ENCODE results near the gene TAF3.
"Not testable (repeated sequence)": the region's sequence is repeated elsewhere in the genome, so short reads cannot be mapped to it uniquely, and the experiment has no call there.

TAF3 gene

DNA sequence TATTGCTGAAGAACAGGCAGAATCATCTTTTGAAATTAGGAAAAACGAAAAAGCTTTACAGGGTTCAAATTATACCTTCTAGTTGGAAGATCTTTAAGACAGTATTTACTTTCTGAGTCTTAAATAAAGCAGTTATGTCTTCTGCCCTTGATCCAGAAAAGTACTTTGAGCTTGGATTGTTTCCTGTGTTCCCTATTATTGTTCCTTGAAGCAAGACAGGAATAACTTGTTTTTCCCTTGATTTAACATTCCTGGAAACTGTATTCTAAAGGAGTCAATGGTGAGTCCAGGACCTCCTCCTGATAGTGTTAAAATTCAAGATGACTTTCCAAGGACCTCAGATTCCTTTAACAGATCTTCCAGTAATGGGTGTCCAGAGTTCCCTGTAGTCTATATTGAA, 161.9 kb downstream of the TAF3 start:
- DNase-seq: no peak

DNA sequence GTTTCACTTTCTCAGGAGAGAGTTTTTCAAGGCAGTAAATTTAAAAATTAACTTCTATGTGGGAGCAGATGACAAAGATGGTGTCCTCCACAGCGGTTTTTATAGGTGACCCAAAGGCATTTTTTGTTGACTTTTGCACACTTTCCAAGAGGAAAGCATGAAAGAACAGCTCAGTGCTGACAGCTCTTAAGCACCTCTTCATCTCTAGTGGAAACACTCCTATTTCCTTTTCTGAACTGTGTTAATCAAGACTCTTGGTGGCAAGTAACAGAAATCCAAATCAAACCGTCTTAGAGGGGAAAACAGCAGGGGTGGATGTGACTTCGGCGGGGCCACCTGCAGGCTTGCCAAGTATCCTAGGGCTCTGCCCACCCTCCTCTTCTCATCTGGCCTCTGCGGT, 164.4 kb downstream of the TAF3 start:
- DNase-seq: no peak

DNA sequence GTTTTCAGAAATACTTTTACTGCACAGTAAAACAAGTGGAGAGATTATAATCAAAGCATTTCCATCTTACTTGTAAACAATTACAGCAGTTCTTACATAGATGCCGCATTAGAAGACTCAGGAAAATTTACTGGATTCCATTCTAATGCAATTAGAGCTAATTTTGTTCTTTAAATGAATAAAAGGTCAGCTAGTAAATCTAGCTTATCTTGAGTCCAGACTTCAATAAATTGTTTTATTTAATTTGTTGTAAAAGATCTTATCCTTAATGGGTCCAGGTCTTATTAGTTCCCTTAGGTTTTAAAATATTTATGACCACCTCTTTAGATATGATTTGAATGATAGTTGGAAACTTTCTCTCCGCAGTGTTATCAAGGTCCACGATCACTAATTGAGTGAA, 166.0 kb downstream of the TAF3 start:
- DNase-seq: no peak

GRCh38 chr10:7984896-7985295, 166.6 kb downstream of the TAF3 start:
- no peak for DNase-seq

DNA sequence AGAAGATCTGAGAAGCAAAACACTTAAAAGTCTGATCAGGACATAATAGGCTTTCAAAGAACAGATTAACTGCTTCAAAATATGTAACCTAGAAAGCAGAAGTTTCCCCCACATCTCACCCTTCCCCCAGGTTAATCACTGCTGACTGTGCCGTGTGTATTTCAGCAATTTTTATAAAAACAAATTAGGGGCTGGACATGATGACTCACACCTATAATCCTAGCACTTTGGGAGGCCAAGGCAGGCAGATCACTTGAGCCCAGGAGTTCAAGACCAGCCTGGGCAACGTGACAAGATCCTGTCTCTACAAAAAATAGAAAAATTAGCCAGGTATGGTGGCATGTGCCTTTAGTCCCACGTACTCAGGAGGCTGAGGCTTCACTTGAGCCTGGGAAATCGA, 168.5 kb downstream of the TAF3 start:
- DNase-seq: no peak

DNA sequence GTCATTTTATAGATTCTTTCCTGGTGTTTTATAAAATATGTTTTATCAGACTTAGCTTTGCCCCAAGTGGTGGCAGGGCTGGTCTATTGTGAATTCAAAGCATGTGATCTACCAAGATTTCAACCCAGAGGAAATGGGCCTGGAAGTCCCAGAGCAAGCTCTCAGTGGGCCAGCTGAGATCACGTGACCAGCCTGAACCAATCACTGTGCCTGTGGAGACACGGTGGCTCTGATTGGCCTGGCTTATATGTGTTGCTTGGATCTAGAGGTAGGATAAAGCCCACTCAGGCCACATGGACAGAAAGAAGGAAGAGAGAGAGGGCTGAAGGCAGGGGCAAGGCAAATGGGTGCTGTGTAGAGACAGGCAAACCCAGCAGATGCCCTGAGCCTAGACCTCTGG, 170.7 kb downstream of the TAF3 start:
- DNase-seq: no peak

DNA sequence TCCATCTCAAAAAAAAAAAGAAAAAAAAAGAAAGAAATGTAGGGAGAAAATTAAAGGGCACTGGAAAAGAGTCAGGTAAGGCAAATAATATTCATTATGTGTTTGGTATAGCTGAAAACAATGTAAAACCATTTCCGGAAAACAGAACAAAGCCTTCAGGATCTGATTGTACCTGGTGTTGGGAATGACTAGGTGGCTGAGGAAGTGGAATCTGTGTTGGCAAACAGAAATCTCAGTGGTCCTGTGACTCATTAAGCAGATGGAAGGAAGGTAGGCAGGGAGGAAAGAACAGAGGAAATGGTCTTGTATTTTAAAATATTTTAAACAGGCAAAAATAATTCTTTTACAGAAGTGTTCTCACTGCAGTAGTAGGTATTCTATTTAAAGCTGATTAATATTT, 180.5 kb downstream of the TAF3 start:
- no peak for DNase-seq

DNA sequence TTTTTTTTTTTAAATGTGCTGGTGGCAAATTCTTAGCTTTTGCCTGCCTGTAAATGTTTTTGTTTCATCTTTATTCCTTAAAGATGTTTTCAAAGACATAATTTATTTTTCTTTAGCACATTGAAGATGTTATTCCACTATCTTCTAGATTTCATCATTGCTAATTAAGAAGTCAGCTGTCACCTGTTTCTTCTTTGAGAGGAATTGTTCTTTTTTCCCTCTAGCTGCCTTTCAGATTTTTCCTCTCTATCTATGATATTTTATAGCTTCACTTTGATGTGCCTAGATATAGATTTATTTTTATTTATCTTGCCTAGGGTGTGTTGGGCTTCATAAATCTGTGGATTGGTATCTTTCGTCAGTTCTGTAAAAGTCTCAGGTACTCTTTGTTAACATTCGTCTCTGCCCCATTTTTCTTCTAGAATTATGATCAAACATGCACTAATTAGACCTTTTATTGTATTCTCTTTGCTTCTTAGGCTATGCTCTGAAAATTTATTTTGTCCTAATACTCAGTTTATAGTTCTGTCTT, 186.2 kb downstream of the TAF3 start:
- no peak for DNase-seq

GRCh38 chr10:8006274-8006999, 188.1 kb downstream of the TAF3 start:
- no peak for DNase-seq

DNA sequence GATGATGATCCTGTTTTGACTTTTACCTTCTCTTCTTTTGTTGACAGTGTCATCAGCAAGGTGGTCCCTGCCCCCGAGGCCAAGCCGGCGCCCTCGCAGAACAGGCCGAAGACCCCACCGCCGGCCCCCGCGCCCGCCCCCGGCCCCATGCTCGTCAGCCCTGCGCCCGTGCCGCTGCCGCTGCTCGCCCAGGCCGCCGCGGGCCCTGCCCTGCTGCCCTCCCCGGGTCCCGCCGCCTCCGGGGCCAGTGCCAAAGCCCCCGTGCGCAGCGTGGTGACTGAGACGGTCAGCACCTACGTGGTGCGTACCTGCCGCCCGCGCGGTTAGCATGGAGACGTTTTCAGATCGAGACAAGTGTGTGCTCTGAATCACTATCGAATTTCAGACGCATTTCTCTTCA, 190.7 kb downstream of the TAF3 start:
- no peak for DNase-seq

- DNase-seq: no peak
Observed at GRCh38 chr10:8013006-8013405, 194.7 kb downstream of the TAF3 start.

- no peak for DNase-seq
Observed at GRCh38 chr10:8013619-8014018, 195.3 kb downstream of the TAF3 start.

GRCh38 chr10:8014649-8015048, 196.3 kb downstream of the TAF3 start:
- DNase-seq: no peak

DNA sequence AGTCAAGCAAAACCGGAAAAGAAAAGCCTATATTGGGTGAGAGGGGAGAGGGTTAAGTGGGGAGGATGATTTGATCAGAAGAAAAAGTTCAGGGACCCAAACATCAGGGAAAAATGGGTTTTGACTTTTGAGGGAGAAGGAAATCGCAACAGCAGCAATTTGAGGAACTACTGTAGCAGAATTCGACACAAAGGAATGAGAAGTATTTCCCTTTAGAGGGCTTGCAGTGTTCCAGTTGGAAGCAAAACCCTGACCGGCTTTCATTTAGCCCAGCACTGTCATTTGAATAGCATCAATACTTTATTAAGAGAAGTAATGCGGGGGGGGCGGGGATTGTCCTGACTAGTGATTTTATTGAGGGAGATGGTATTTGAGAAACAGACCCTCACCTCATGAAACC, 199.0 kb downstream of the TAF3 start:
- DNase-seq: no peak

DNA sequence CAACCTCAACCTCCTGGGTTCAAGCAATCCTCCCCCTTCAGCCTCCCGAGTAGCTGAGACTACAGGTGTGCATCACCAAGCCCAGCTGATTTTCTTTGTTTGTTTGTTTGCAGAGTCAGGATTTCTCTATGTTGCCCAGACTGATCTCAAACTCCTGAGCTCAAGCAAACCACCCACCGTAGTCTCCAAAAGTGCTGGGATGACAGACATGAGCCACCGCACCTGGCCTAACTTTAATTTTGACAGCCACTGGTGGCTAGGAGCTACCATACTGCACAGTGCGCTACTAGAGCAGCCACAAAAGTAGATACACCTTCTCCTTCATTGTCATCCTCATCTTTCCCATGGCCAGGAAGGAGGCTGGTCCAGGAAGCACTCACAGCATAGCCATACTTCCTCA, 205.0 kb downstream of the TAF3 start:
- no peak for DNase-seq

DNA sequence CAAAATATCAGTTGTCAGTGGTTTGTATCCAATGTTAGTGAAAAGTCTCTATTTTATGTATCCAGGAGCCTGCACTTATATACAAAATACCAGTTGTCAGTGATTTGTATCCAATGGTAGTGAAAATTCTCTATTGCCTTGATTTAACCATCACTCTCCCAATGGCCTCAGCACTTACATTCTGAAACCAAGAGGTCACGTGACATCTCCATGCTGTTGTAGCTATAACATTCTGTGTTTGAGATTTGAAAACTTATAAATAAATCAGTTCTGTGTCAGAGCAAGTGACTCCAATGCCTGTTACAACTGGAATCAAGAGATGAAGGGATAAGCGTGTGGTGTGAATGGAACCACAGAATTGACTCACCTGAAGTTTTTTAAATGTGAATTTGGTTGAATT, 205.5 kb downstream of the TAF3 start:
- DNase-seq: no peak

GRCh38 chr10:8026349-8027259, 208.3 kb downstream of the TAF3 start:
- no peak for DNase-seq

DNA sequence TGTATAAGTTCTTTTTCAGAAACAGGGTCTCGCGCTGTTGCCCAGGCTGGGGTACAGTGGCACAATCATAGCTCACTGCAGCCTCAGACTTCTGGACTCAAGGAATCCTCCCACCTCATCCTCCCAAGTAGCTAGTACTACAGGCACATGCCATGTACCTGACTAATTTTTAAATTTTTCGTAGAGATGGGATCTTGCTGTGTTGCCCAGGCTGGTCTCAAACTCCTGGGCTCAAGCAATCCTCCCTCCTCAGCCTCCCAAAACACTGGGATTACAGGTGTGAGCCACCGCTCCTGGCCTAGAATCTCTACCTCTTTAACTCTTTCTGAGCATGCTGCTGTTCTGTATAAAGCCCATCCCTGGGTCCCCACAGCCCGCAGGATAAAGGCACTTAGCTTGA, 212.9 kb downstream of the TAF3 start:
- DNase-seq: not testable (repeated sequence)

GRCh38 chr10:8032558-8032957, 214.3 kb downstream of the TAF3 start:
- no peak for DNase-seq

GRCh38 chr10:8033812-8034465, 215.6 kb downstream of the TAF3 start:
- no peak for DNase-seq

- DNase-seq: no peak
Observed at GRCh38 chr10:8034466-8035005, 216.2 kb downstream of the TAF3 start.

- DNase-seq: no peak
Observed at GRCh38 chr10:8035006-8035640, 216.8 kb downstream of the TAF3 start.

Data from NCI-H2029 treated with DMSO at 0.1 percent for 48 hours (cell line).